ENCODE measurements around the gene MRPL43. TPM values are rescaled to one million over a fixed set of nuclear protein-coding genes. Genes with fewer than 3 reads are reported as not detected.

Gene MRPL43
- total and polyA plus RNA-seq, 2 donors (not counting 1 experiment from before 2014, with no cell fraction given), result 56.2 to 99.4 TPM

GRCh38 chr10:101005361-101005760 lies 18.1 kb upstream of the MRPL43 start:
- ChIA-PET POLR2A (no interaction called here), CTCF (interaction anchor here (0.6 to 1.5 kb wide), 3 partner anchors 9 to 62 kb away, joined by 3 to 4 read pairs (median 4); no protein-coding TSS in a partner anchor)

More at GRCh38 chr10:101005361-101005760, 18.1 kb upstream of the MRPL43 start:
- Mint-ChIP-seq H3K4me3 (no peak overlapping the region), H3K9me3 (ENCODE audit: insufficient read depth) (no peaks in the 10 kb centered on the region), H3K27me3 (no peaks in the 10 kb centered on the region), H3K4me1 (peaks cover 6% of the 10 kb centered on the region), H3K27ac (no peak overlapping the region)
- peaks cover 0 to 12% of the 10 kb centered on the region in 2 experiments for H3K36me3 ChIP-seq (replicated peaks in 1 of 2; ENCODE audit: control extremely low read depth in 1 of 2, control insufficient read depth in 1 of 2, extremely low read depth in 1 of 2, insufficient read depth in 2 of 2, low read length in 1 of 2)
- no peak for DNase-seq
- intact Hi-C loops (cut with micrococcal nuclease), result no loop called here
- H3K27ac ChIP-seq (ENCODE audit: low read length in 2 of 2), result no peak overlapping the region
- TF ChIP-seq EZH2 (IDR thresholded peaks at IDR 0.05; ENCODE audit: borderline replicate concordance, insufficient read depth, low read depth, low read length, poor library complexity, severe bottlenecking), result no peak
- no peak for TF ChIP-seq CTCF (IDR thresholded peaks at IDR 0.05)
- no peak overlapping the region for H3K9ac ChIP-seq (ENCODE audit: low read length)
- ATAC-seq (ENCODE audit: low read depth), result no peak
- no peaks in the 10 kb centered on the region for H3K9me3 ChIP-seq (ENCODE audit: control extremely low read depth in 1 of 3, control insufficient read depth in 2 of 3, insufficient read depth in 1 of 3, low read length in 2 of 3)
- H2AFZ ChIP-seq (ENCODE audit: insufficient read depth, low read depth, low read length, poor library complexity, severe bottlenecking), result no peak overlapping the region
- no peaks in the 10 kb centered on the region for H3K79me2 ChIP-seq (ENCODE audit: control insufficient read depth, insufficient read depth, low read length)
- H3K4me2 ChIP-seq (replicated peaks; ENCODE audit: low read depth, low read length, poor library complexity, severe bottlenecking), result no peak overlapping the region
- H3K4me3 ChIP-seq (ENCODE audit: control extremely low read depth in 1 of 5, extremely low read depth in 1 of 5, insufficient read depth in 1 of 5, low read depth in 2 of 5, low read length in 4 of 5), result no peak overlapping the region
- peaks cover 19% of the 10 kb centered on the region for H4K20me1 ChIP-seq (ENCODE audit: control insufficient read depth, insufficient read depth, low read length, poor library complexity, severe bottlenecking)
- WGBS (ENCODE audit: insufficient coverage), result 98% methylated on average over 19 of the region's 23 CpGs
- peaks cover 2 to 6% of the 10 kb centered on the region in 2 donors for H3K4me1 ChIP-seq (ENCODE audit: control insufficient read depth in 2 of 2, insufficient read depth in 2 of 2, low read length in 2 of 2)
- no peaks in the 10 kb centered on the region for H3K27me3 ChIP-seq (replicated peaks in 1 of 4; ENCODE audit: control extremely low read depth in 1 of 4, control insufficient read depth in 3 of 4, insufficient read depth in 4 of 4, low read length in 3 of 4)

All from B cell (primary cell).